Measurements from ENCODE around the gene MON2. TPM values are rescaled to one million over a fixed set of nuclear protein-coding genes. Genes with fewer than 3 reads are reported as not detected.

MON2 gene
- total and polyA plus RNA-seq, 2 of the 8 experiments (the other 6 are each of a cell fraction or from before 2014, with no cell fraction given), result 3.8 to 21.8 TPM

- TF ChIP-seq ATF3 (IDR thresholded peaks at IDR 0.05; ENCODE audit: insufficient read depth, low read depth, low read length) (no peak), ATF2 (IDR thresholded peaks at IDR 0.05; ENCODE audit: low read length) (no peak), FOSL1 (IDR thresholded peaks at IDR 0.05; ENCODE audit: insufficient read depth, low read depth, low read length) (no peak)
These were observed 162.8 kb downstream of the MON2 start (continued) for GRCh38 chr12:62629413-62629812.
